Glutamatergic neuron (in vitro differentiated cells): ENCODE data around the gene HYI. TPM values are rescaled to one million over a fixed set of nuclear protein-coding genes. Genes with fewer than 3 reads are reported as not detected.

ENCODE experiments used
- DNase-seq: peaks from one replicate; pipeline ENCODE4 v3.0.0; 2022
- H3K27ac Mint-ChIP-seq: one replicate; pipeline ENCODE4 v1.8.0; 2020; ENCODE audit warnings: mild to moderate bottlenecking, mixed read lengths, inconsistent platforms; ENCODE audit not compliant: unreplicated experiment
- H3K27me3 Mint-ChIP-seq: one replicate; pipeline ENCODE4 v1.8.0; 2020; ENCODE audit warnings: mild to moderate bottlenecking, moderate library complexity, mixed read lengths, inconsistent platforms; ENCODE audit not compliant: unreplicated experiment
- H3K36me3 Mint-ChIP-seq: one replicate; pipeline ENCODE4 v1.8.0; 2020; ENCODE audit warnings: mild to moderate bottlenecking, mixed read lengths, inconsistent platforms; ENCODE audit not compliant: unreplicated experiment
- H3K4me1 Mint-ChIP-seq: one replicate; pipeline ENCODE4 v1.8.0; 2020; ENCODE audit warnings: mild to moderate bottlenecking, low read depth, mixed read lengths, inconsistent platforms; ENCODE audit not compliant: unreplicated experiment
- H3K4me3 Mint-ChIP-seq: one replicate; pipeline ENCODE4 v1.8.0; 2020; ENCODE audit warnings: mild to moderate bottlenecking, mixed read lengths, inconsistent platforms; ENCODE audit not compliant: unreplicated experiment
- H3K9me3 Mint-ChIP-seq: one replicate; pipeline ENCODE4 v1.8.0; 2020; ENCODE audit warnings: mild to moderate bottlenecking, moderate library complexity, mixed read lengths, inconsistent platforms; ENCODE audit not compliant: unreplicated experiment
- total RNA-seq: library from RNA; stranded (reverse); fragmentation: NEBNext Ultra II Directional; extraction: Animal tissue kit (Norgen Biotek cat#: 25700); gene quantifications from one replicate; pipeline ENCODE4 v1.2.1, GENCODE V29; 2021; ENCODE audit not compliant: unreplicated experiment
- TF ChIP-seq, protein P1 (sequence below): fragments of 200-600 bp; sonication (generic); IDR thresholded peaks from one replicate; pipeline ENCODE4 v1.5.0; 2021; ENCODE audit not compliant: partially characterized antibody, unreplicated experiment

The HYI gene
- total RNA-seq, 1 donor from 2014 or later = 18.7 TPM

DNA sequence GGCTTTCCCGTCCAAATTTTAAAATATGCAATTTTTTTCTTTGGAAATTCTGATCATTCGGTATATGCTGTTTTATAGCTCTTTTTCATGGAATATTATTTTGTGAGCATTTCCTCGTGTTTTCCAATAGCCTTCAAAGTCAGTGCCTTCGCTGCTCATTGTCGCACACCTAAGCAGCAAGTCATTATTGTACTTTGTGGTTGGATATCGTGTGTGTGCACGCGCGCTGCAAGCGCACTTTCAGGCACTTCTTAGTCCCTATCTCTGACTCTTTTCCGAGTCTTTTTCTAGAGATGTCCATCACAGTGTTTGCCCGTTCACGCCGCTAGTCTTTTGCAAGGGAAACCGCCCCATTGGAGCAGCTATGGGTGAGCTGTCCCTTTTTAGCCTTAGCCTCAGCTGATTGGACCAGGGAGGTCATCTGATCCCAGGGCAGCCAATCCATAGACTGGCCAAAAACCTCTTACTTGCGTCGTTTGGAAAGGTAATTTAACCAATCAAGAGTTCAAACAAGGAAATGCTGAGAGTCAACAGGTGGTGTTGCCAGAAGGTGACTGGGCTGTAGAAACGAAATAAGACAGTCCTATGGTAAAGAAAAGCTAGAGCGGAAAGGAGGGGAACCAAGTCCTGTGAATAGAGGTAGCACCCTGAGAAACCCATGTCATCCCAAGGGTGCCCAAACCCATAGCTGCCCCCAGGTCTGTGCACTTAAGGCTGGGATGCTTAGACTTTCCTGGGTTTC lies 710 bp upstream of the HYI start:
- Mint-ChIP-seq H3K36me3 (peaks cover 1% of the 10 kb centered on the region), H3K27ac (peak overlapping the region; percentile 72)

DNA sequence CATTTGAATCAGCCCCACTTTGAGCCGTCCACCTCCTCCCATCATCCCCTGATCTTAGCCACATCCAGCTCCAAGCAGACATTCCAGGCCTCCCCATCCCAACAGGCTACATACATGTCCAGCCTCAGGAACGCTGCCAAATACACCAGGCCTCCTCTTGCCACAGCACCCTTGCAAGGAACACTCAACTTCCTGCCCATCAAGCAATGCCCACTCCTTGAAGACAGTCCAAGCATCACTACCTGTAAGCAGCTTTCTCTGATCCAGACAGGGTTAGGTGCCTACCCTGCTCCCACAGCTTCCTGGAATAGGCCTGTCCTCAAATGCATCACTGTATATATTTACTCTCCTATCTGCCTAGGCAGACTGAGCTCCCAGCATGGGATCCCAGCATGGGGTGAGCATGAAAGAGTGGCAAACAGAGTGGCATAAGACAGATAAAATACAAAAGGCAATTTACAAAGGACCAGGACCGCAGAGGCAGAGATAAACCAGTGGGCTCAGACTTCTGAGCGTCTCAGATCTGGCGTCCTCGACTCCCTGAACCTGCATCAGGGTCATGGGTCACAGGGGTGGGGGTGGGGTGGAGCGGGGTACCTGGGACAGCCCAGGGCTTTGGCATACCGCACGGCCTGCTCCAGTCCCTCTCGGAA lies 816 bp downstream of the HYI start:
- Mint-ChIP-seq H3K4me3 (peak overlapping the region; percentile 76), H3K36me3 (peaks cover 7% of the 10 kb centered on the region), H3K27me3 (peaks cover 11% of the 10 kb centered on the region), H3K9me3 (peaks cover 22% of the 10 kb centered on the region), H3K27ac (peak overlapping the region; percentile 15), H3K4me1 (peaks cover 13% of the 10 kb centered on the region)
- no peak for DNase-seq
- TF ChIP-seq, protein P1, sequence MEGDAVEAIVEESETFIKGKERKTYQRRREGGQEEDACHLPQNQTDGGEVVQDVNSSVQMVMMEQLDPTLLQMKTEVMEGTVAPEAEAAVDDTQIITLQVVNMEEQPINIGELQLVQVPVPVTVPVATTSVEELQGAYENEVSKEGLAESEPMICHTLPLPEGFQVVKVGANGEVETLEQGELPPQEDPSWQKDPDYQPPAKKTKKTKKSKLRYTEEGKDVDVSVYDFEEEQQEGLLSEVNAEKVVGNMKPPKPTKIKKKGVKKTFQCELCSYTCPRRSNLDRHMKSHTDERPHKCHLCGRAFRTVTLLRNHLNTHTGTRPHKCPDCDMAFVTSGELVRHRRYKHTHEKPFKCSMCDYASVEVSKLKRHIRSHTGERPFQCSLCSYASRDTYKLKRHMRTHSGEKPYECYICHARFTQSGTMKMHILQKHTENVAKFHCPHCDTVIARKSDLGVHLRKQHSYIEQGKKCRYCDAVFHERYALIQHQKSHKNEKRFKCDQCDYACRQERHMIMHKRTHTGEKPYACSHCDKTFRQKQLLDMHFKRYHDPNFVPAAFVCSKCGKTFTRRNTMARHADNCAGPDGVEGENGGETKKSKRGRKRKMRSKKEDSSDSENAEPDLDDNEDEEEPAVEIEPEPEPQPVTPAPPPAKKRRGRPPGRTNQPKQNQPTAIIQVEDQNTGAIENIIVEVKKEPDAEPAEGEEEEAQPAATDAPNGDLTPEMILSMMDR = no peak

More for the DNA sequence above, 710 bp upstream of the HYI start:
- peak; percentile 70 for DNase-seq
- H3K27me3 Mint-ChIP-seq = peaks cover 9% of the 10 kb centered on the region
- peaks cover 19% of the 10 kb centered on the region for H3K9me3 Mint-ChIP-seq
- peak overlapping the region; percentile 91 for H3K4me3 Mint-ChIP-seq
- TF ChIP-seq, protein P1 = no peak
- peaks cover 13% of the 10 kb centered on the region for H3K4me1 Mint-ChIP-seq

DNA sequence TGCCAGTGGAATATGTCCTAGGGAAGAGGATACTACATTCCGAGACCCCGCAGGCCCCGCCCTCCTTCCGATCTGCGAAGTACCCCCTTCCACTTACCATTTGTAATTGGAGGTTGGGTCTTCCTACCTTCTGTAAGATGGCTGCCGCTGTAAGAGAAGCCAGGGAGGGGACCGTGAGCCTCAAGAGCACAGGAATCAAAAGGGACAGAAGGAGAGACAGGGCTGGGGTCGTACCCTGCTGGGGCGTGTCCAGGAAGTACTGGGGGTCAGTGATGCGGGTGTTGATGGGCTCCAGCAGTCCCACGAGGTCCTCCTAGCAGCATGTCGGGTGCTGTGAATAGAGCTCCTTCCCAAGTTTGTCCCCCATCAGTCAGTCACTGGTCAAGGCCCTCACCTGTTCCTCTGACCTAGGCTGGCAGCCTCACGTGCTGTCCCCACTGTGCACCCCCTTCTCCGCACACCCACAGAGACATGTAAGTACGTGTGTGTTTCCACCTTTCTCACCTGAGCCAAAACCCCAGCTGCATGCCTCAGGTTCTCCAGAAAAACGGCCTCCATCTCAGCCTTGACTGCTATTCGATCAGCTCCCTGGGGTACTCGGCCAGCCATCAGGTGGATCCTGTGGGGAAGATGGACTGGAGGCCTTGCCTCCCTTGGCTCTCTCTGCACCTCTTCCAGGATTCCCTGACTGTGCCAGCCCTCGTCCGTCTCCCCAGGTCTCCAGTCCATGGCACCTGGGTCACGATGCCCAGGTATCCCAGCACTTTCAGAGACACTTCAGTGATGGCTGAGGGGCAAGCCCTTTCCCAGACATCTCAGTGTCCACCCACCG lies 1.8 kb downstream of the HYI start:
- Mint-ChIP-seq H3K36me3 (peaks cover 11% of the 10 kb centered on the region), H3K4me3 (peak overlapping the region; percentile 76), H3K4me1 (peaks cover 13% of the 10 kb centered on the region), H3K27me3 (peaks cover 11% of the 10 kb centered on the region), H3K27ac (peak overlapping the region; percentile 43), H3K9me3 (peaks cover 22% of the 10 kb centered on the region)
- DNase-seq = no peak
- TF ChIP-seq, protein P1 = no peak

DNA sequence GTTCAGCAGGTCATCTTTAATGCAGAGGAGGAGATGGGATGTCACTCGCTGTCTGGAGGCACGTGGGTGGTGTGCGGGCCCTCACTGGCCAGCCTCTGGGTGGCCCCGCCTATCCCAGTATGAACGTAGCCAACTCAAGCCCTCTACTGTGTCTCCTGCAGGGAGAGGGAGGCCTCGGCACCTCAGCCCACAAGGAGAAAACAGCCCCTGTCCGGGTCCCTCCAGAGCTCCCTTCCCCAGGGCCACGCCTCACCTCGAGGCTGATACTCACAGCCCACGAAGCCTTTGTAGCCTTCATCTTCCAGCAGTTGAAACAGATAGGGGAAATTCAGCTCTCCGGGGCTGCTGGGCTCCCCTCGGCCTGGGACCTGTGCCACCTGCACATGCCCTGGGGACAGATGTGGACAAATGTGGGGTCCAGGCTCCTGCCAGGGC lies 2.6 kb downstream of the HYI start:
- no peak for DNase-seq
- peaks cover 22% of the 10 kb centered on the region for H3K9me3 Mint-ChIP-seq
- peaks cover 13% of the 10 kb centered on the region for H3K4me1 Mint-ChIP-seq
- no peak overlapping the region for H3K27ac Mint-ChIP-seq
- TF ChIP-seq, protein P1 = no peak
- H3K36me3 Mint-ChIP-seq = peaks cover 18% of the 10 kb centered on the region
- no peak overlapping the region for H3K4me3 Mint-ChIP-seq
- peaks cover 16% of the 10 kb centered on the region for H3K27me3 Mint-ChIP-seq
